ENCODE measurements around the gene CPNE4. TPM values are rescaled to one million over a fixed set of nuclear protein-coding genes. Genes with fewer than 3 reads are reported as not detected.

The CPNE4 gene
- total RNA-seq, 2 donors from 2014 or later, result not detected

GRCh38 chr3:131582438-131582837, 452.4 kb downstream of the CPNE4 start:
- Histone ChIP-seq H3K9me3 (no peaks in the 10 kb centered on the region), H3K4me3 (no peak overlapping the region), H3K27ac (no peak overlapping the region), H3K27me3 (no peaks in the 10 kb centered on the region), H3K4me1 (no peaks in the 10 kb centered on the region), H3K36me3 (replicated peaks in 1 of 2; ENCODE audit: insufficient read depth in 1 of 2, low read depth in 2 of 2) (no peaks in the 10 kb centered on the region)
- 95 to 100% methylated on average over 1 of the region's 1 CpG for WGBS, 2 donors
- DNase-seq (no peak), ATAC-seq (no peak)
- intact Hi-C loops (cut with DNase I), result no loop called here
- no peak for TF ChIP-seq CTCF (IDR thresholded peaks at IDR 0.05)
- no peak for TF ChIP-seq POLR2A (IDR thresholded peaks at IDR 0.05)

- no peaks in the 10 kb centered on the region for H3K36me3 ChIP-seq (replicated peaks in 1 of 2; ENCODE audit: insufficient read depth in 1 of 2, low read depth in 2 of 2)
Measured at GRCh38 chr3:131568460-131568859, 466.4 kb downstream of the CPNE4 start.

GRCh38 chr3:131564812-131565211, 470.0 kb downstream of the CPNE4 start:
- Histone ChIP-seq H3K4me1 (no peaks in the 10 kb centered on the region), H3K9me3 (no peaks in the 10 kb centered on the region), H3K4me3 (no peak overlapping the region), H3K27ac (no peak overlapping the region), H3K27me3 (no peaks in the 10 kb centered on the region), H3K36me3 (replicated peaks in 1 of 2; ENCODE audit: insufficient read depth in 1 of 2, low read depth in 2 of 2) (no peaks in the 10 kb centered on the region)
- TF ChIP-seq POLR2A (IDR thresholded peaks at IDR 0.05) (no peak), CTCF (IDR thresholded peaks at IDR 0.05) (no peak)
- ATAC-seq (no peak), DNase-seq (no peak)
- intact Hi-C loops (cut with DNase I), result no loop called here
- WGBS, 2 donors, result 52 to 63% methylated on average over 4 of the region's 4 CpGs

More at GRCh38 chr3:131568460-131568859, 466.4 kb downstream of the CPNE4 start:
- ATAC-seq (no peak), DNase-seq (no peak)
- intact Hi-C loops (cut with DNase I), result no loop called here
- Histone ChIP-seq H3K27me3 (no peaks in the 10 kb centered on the region), H3K27ac (no peak overlapping the region), H3K9me3 (no peaks in the 10 kb centered on the region), H3K4me1 (no peaks in the 10 kb centered on the region), H3K4me3 (no peak overlapping the region)
- 43 to 55% methylated on average over 5 of the region's 5 CpGs for WGBS, 2 donors
- TF ChIP-seq CTCF (IDR thresholded peaks at IDR 0.05) (no peak), POLR2A (IDR thresholded peaks at IDR 0.05) (no peak)

- Histone ChIP-seq H3K36me3 (replicated peaks in 1 of 2; ENCODE audit: insufficient read depth in 1 of 2, low read depth in 2 of 2) (no peaks in the 10 kb centered on the region), H3K27me3 (no peaks in the 10 kb centered on the region), H3K9me3 (no peaks in the 10 kb centered on the region), H3K4me1 (no peaks in the 10 kb centered on the region), H3K4me3 (no peak overlapping the region), H3K27ac (no peak overlapping the region)
- whole genome bisulfite sequencing, 2 donors, result 50 to 56% methylated on average over 2 of the region's 2 CpGs
- ATAC-seq, result no peak
- intact Hi-C loops (cut with DNase I), result no loop called here
- no peak for DNase-seq
- TF ChIP-seq POLR2A (IDR thresholded peaks at IDR 0.05), result no peak
- no peak for TF ChIP-seq CTCF (IDR thresholded peaks at IDR 0.05)
Measured at GRCh38 chr3:131561511-131561910, 473.3 kb downstream of the CPNE4 start.

GRCh38 chr3:131560795-131561194, 474.0 kb downstream of the CPNE4 start:
- TF ChIP-seq POLR2A (IDR thresholded peaks at IDR 0.05) (no peak), CTCF (IDR thresholded peaks at IDR 0.05) (no peak)
- ATAC-seq, result no peak
- WGBS, 2 donors, result 64 to 72% methylated on average over 3 of the region's 3 CpGs
- no peak overlapping the region for H3K4me3 ChIP-seq
- H3K36me3 ChIP-seq (replicated peaks in 1 of 2; ENCODE audit: insufficient read depth in 1 of 2, low read depth in 2 of 2), result no peaks in the 10 kb centered on the region
- intact Hi-C loops (cut with DNase I), result no loop called here
- no peaks in the 10 kb centered on the region for H3K4me1 ChIP-seq
- no peak overlapping the region for H3K27ac ChIP-seq
- no peak for DNase-seq
- no peaks in the 10 kb centered on the region for H3K9me3 ChIP-seq
- no peaks in the 10 kb centered on the region for H3K27me3 ChIP-seq

Measured in body of pancreas (tissue), 4 donors.